Astrocyte of the spinal cord (primary cell): ENCODE data around the gene MARCHF10.
A peak's percentile ranks its signal among the peaks of the same experiment; 100 is the strongest.
"Not testable (repeated sequence)": the region's sequence is repeated elsewhere in the genome, so short reads cannot be mapped to it uniquely, and the experiment has no call there.

Source experiments
- DNase-seq: peaks from one replicate; pipeline ENCODE4 v3.0.0; 2011; ENCODE audit warnings: low read depth, low spot score
- H3K4me3 ChIP-seq: 2 replicates; pipeline ENCODE4 v1.5.1; 2011; ENCODE audit warnings: low read depth, mild to moderate bottlenecking, low read length, moderate library complexity
- CTCF ChIP-seq: IDR thresholded peaks from 2 replicates; pipeline ENCODE4 v1.5.1; 2012; ENCODE audit warnings: low read depth, mild to moderate bottlenecking, low read length, inconsistent platforms
- in situ Hi-C: cut with HindIII; loops from 2 replicates; pipeline ENCODE4 v1.10.0; 2017; ENCODE audit warnings: low sequenced_read_pairs

Gene MARCHF10

GRCh38 chr17:62790564-62790986 is 17.5 kb downstream of the MARCHF10 start:
- no peak overlapping the region for H3K4me3 ChIP-seq
- in situ Hi-C loops, result no loop called here

GRCh38 chr17:62787366-62787765 is 20.7 kb downstream of the MARCHF10 start:
- in situ Hi-C loops, result no loop called here
- DNase-seq, result no peak
- TF ChIP-seq CTCF, result no peak
- no peak overlapping the region for H3K4me3 ChIP-seq

More at GRCh38 chr17:62790564-62790986, 17.5 kb downstream of the MARCHF10 start:
- peak; percentile 87 for DNase-seq
- no peak for TF ChIP-seq CTCF

- no peak overlapping the region for H3K4me3 ChIP-seq
- in situ Hi-C loops, result no loop called here
- DNase-seq, result no peak
- TF ChIP-seq CTCF, result no peak
These were observed 21.5 kb downstream of the MARCHF10 start for GRCh38 chr17:62786646-62787045.

GRCh38 chr17:62785983-62786382 is 22.1 kb downstream of the MARCHF10 start:
- DNase-seq, in situ Hi-C loops, H3K4me3 ChIP-seq: not testable (repeated sequence)

GRCh38 chr17:62782730-62783270 is 25.3 kb downstream of the MARCHF10 start:
- in situ Hi-C loops, result no loop called here

GRCh38 chr17:62781831-62782251 is 26.3 kb downstream of the MARCHF10 start:
- no peak for DNase-seq
- no peak for TF ChIP-seq CTCF
- H3K4me3 ChIP-seq, result no peak overlapping the region
- in situ Hi-C loops, result no loop called here

More at GRCh38 chr17:62782730-62783270, 25.3 kb downstream of the MARCHF10 start:
- no peak overlapping the region for H3K4me3 ChIP-seq
- DNase-seq, result no peak
- no peak for TF ChIP-seq CTCF

- in situ Hi-C loops, result no loop called here
- TF ChIP-seq CTCF, result no peak
- no peak overlapping the region for H3K4me3 ChIP-seq
- DNase-seq, result peak; percentile 73
These were observed 26.8 kb downstream of the MARCHF10 start for GRCh38 chr17:62781356-62781755.
